IMR-90 (cell line): ENCODE measurements around the gene EMID1.

Experiments
- POLR2A ChIP-seq: IDR thresholded peaks from 2 replicates; pipeline ENCODE4 v1.6.1; 2012; ENCODE audit warnings: mild to moderate bottlenecking, low read depth, low read length
- RCOR1 ChIP-seq: IDR thresholded peaks from 2 replicates; pipeline ENCODE4 v1.6.1; 2012; ENCODE audit warnings: mild to moderate bottlenecking, low read length, improper control_type of control experiment; ENCODE audit not compliant: insufficient replicate concordance
- TF ChIP-seq, protein P1 (sequence below): conservative IDR thresholded peaks from 2 replicates; pipeline ENCODE4 v1.5.1; 2012; ENCODE audit warnings: mild to moderate bottlenecking, low read depth, low read length, improper control_type of control experiment

DNA sequence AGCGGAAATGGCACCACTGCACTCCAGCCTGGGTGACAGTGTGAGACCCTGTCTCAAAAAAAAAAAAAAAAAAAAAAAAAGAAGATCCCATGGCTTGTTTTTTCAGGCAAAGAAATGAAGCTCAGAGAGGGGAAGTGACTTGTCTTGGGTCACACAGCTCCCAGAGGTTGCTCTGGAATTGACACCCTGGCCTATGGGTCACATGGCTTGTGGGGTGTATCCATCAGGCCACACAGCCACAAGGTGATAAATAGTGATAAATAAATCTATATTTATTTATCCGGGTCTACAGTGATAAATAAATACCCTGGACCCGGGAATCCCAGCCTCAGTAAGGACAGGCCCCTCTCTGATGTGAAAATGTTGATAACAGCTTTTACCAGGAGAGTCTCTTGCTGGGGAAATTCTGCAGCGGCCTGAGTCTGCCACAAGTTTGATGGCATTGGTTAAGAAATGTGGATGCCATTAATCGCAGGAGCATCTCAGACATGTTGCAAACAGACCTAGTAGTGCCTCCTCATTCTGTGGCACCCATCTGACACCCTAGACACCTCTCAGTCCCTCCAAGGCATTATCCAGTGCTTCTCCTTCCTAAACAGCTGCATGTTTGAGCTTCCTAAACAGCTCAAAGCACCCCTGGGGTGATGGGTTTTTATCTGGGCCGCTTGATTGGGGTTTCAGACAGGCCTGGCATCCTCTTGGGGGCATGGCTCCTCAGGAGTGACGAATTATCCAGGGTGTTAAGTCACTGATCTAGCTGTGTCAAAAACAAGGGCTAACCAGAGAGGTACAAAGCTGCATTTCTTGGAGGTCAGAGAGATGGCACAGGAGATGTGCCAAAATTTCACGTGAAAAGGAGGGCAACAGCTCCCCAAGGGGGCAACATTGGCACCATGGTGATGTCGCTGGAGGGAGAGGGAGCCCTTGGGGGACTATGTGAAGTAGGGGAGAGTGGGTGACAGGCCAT lies 1.9 kb upstream of the EMID1 start:
- TF ChIP-seq, protein P1, sequence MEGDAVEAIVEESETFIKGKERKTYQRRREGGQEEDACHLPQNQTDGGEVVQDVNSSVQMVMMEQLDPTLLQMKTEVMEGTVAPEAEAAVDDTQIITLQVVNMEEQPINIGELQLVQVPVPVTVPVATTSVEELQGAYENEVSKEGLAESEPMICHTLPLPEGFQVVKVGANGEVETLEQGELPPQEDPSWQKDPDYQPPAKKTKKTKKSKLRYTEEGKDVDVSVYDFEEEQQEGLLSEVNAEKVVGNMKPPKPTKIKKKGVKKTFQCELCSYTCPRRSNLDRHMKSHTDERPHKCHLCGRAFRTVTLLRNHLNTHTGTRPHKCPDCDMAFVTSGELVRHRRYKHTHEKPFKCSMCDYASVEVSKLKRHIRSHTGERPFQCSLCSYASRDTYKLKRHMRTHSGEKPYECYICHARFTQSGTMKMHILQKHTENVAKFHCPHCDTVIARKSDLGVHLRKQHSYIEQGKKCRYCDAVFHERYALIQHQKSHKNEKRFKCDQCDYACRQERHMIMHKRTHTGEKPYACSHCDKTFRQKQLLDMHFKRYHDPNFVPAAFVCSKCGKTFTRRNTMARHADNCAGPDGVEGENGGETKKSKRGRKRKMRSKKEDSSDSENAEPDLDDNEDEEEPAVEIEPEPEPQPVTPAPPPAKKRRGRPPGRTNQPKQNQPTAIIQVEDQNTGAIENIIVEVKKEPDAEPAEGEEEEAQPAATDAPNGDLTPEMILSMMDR: no peak
- TF ChIP-seq POLR2A: no peak
- TF ChIP-seq RCOR1: no peak
